Right lobe of liver (tissue), 4 donors: ENCODE data around the gene PDZRN4.
"Not testable (repeated sequence)": the region's sequence is repeated elsewhere in the genome, so short reads cannot be mapped to it uniquely, and the experiment has no call there.

Source experiments
- CTCF ChIP-seq, 4 donors: fragments of 200-600 bp in 3 of 4; fragments of 450-650 bp in 1 of 4; IDR thresholded peaks; one replicate each; pipeline versions ENCODE4 v1.5.1 to v1.8.0; 2016 to 2022; ENCODE audit warnings: antibody characterized with exemption in 4 of 4, mild to moderate bottlenecking in 2 of 4
- POLR2A ChIP-seq: fragments of 450-650 bp; IDR thresholded peaks from one replicate; pipeline ENCODE4 v1.6.1; 2017; ENCODE audit warnings: antibody characterized with exemption, mild to moderate bottlenecking
- donor health status: DM: no; HTN: no; CAD: no.
- donor health status: DM: no; HTN: no; CAD: no.
- donor health status: DM: no; HTN: yes; CAD: no.

GRCh38 chr12:41285470-41285869 lies 97.3 kb downstream of the PDZRN4 start:
- TF ChIP-seq CTCF (IDR thresholded peaks at IDR 0.05); POLR2A: not testable (repeated sequence)
